Measurements from ENCODE around the gene TOMM20. TPM values are rescaled to one million over a fixed set of nuclear protein-coding genes. Genes with fewer than 3 reads are reported as not detected.

The TOMM20 gene
- total RNA-seq, 1 experiment from 2014 or later, result 184 TPM

- ChIA-PET CTCF (no interaction called here), RAD21 (ENCODE audit: low non-redundant PET in 1 of 2, low total read pairs in 2 of 2, uncharacterized antibody in 2 of 2, unreplicated experiment in 2 of 2) (no interaction called here), POLR2A (no interaction called here)
- no peak overlapping the region for H3K27ac ChIP-seq (ENCODE audit: low read depth, low read length)
- no peak overlapping the region for H3K4me3 ChIP-seq (replicated peaks in 1 of 2; ENCODE audit: low read depth in 1 of 2, low read length in 2 of 2)
- H3K9ac ChIP-seq (ENCODE audit: low read length), result no peak overlapping the region
- H3K36me3 ChIP-seq (ENCODE audit: control insufficient read depth in 1 of 2, insufficient read depth in 2 of 2, low read length in 2 of 2), result peaks cover 21 to 45% of the 10 kb centered on the region in 2 experiments; a peak in 3 of 4 replicates
- DNase-seq (ENCODE audit: low read depth, low spot score) (no peak), ATAC-seq (no peak)
- TF ChIP-seq SP1 (IDR thresholded peaks at IDR 0.05; ENCODE audit: low read depth), result no peak
- TF ChIP-seq POLR2AphosphoS5 (IDR thresholded peaks at IDR 0.05; ENCODE audit: low read depth, low read length), result peak; percentile 16; the same call in 1 of the 2 replicates
- no peak overlapping the region for H3K4me2 ChIP-seq (ENCODE audit: low read length)
- no peaks in the 10 kb centered on the region for H3K9me3 ChIP-seq (ENCODE audit: control insufficient read depth in 1 of 2, insufficient read depth in 1 of 2, low read depth in 1 of 2, low read length in 2 of 2)
- BruUV-seq (replicated peaks), result no TSS peak
- 0 out of 2 replicates have a peak, but pooled peaks cover 10% of the 10 kb centered on the region for H4K20me1 ChIP-seq (ENCODE audit: insufficient read depth)
- no peaks in the 10 kb centered on the region for H3K9me2 ChIP-seq (ENCODE audit: insufficient read depth)
- H2AFZ ChIP-seq (ENCODE audit: low read depth, low read length, poor library complexity, severe bottlenecking), result no peak overlapping the region
- H3K79me2 ChIP-seq (ENCODE audit: insufficient read depth, low read length), result peaks cover 23% of the 10 kb centered on the region
- intact Hi-C loops (cut with micrococcal nuclease), result no loop called here
- H3K4me1 ChIP-seq (ENCODE audit: control insufficient read depth in 1 of 2, insufficient read depth in 2 of 2, low read length in 2 of 2), result peaks cover 4 to 14% of the 10 kb centered on the region in 2 experiments; a peak in 3 of 4 replicates
- H3K27me3 ChIP-seq (ENCODE audit: insufficient read depth, low read length), result no peaks in the 10 kb centered on the region
Observed at GRCh38 chr1:235107368-235108184, 21.1 kb downstream of the TOMM20 start.

GRCh38 chr1:235106457-235106856, 22.2 kb downstream of the TOMM20 start:
- Histone ChIP-seq H3K4me2 (ENCODE audit: low read length) (no peak overlapping the region), H4K20me1 (ENCODE audit: insufficient read depth) (0 out of 2 replicates have a peak, but pooled peaks cover 10% of the 10 kb centered on the region), H3K9ac (ENCODE audit: low read length) (no peak overlapping the region), H3K4me3 (replicated peaks in 1 of 2; ENCODE audit: low read depth in 1 of 2, low read length in 2 of 2) (no peak overlapping the region), H3K9me3 (ENCODE audit: control insufficient read depth in 1 of 2, insufficient read depth in 1 of 2, low read depth in 1 of 2, low read length in 2 of 2) (no peaks in the 10 kb centered on the region), H3K27me3 (ENCODE audit: insufficient read depth, low read length) (no peaks in the 10 kb centered on the region), H3K79me2 (ENCODE audit: insufficient read depth, low read length) (peaks cover 15% of the 10 kb centered on the region), H3K4me1 (ENCODE audit: control insufficient read depth in 1 of 2, insufficient read depth in 2 of 2, low read length in 2 of 2) (peaks cover 4 to 14% of the 10 kb centered on the region in 2 experiments; a peak in 3 of 4 replicates), H3K9me2 (ENCODE audit: insufficient read depth) (no peaks in the 10 kb centered on the region), H3K27ac (ENCODE audit: low read depth, low read length) (no peak overlapping the region), H3K36me3 (ENCODE audit: control insufficient read depth in 1 of 2, insufficient read depth in 2 of 2, low read length in 2 of 2) (peaks cover 13 to 38% of the 10 kb centered on the region in 2 experiments; a peak in 3 of 4 replicates), H2AFZ (ENCODE audit: low read depth, low read length, poor library complexity, severe bottlenecking) (no peak overlapping the region)
- CTCF ChIA-PET, result interaction anchor here (0.7 to 1.3 kb wide), 4 partner anchors 51 to 676 kb away, joined by 3 to 5 read pairs (median 3); partner anchors contain the start of gene B3GALNT2
- POLR2A ChIA-PET, result no interaction called here
- TF ChIP-seq ZNF274 (IDR thresholded peaks at IDR 0.05; ENCODE audit: low read depth, low read length), result no peak
- TF ChIP-seq EZH2 (IDR thresholded peaks at IDR 0.05), result no peak
- no peak for TF ChIP-seq POLR2AphosphoS5 (IDR thresholded peaks at IDR 0.05; ENCODE audit: low read depth, low read length)
- DNase-seq (ENCODE audit: low read depth, low spot score) (no peak), ATAC-seq (no peak)
- BruUV-seq (replicated peaks), result no TSS peak
- RAD21 ChIA-PET (ENCODE audit: low non-redundant PET in 1 of 2, low total read pairs in 2 of 2, uncharacterized antibody in 2 of 2, unreplicated experiment in 2 of 2), result no interaction called here
- intact Hi-C loops (cut with micrococcal nuclease), result no loop called here
